ENCODE measurements around the gene ANK2. TPM values are rescaled to one million over a fixed set of nuclear protein-coding genes. Genes with fewer than 3 reads are reported as not detected.

The ANK2 gene
- total RNA-seq, 1 experiment from 2014 or later: 5.5 TPM

DNA sequence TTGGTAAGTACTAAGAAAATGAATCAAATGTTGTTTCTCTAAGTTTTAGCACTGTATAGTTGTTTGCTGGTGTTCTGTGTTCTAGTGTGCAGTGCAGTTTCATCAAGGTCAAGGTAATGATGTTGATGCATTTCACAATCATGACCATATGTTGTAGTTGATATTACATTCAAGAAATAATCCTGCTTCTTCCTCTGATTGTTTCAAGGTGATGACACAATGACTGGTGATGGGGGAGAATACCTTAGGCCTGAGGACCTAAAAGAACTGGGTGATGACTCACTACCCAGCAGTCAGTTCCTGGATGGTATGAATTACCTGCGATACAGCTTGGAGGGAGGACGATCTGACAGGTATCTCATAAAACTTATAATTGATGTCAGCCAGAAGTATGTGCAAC, 261.6 kb downstream of the ANK2 start:
- ChIA-PET POLR2A (no interaction called here), CTCF (no interaction called here)
- no TSS peak for BruUV-seq (replicated peaks)
- DNase-seq (ENCODE audit: low read depth, low spot score) (no peak), ATAC-seq (no peak)
- in situ Hi-C loops (cut with HindIII; ENCODE audit: low pct_unique_long_range_greater_than_20kb, low sequenced_read_pairs): no loop called here
- no peak overlapping the region for H3K27ac ChIP-seq (ENCODE audit: low read length)
- H3K9me3 ChIP-seq (ENCODE audit: control insufficient read depth, insufficient read depth, low read depth, low read length): no peaks in the 10 kb centered on the region
- TF ChIP-seq SIN3A (IDR thresholded peaks at IDR 0.05; ENCODE audit: borderline replicate concordance, insufficient read depth, low read depth, low read length) (no peak), TCF7L2 (IDR thresholded peaks at IDR 0.05; ENCODE audit: low read depth, low read length) (no peak), POLR2AphosphoS5 (IDR thresholded peaks at IDR 0.05; ENCODE audit: low read depth, low read length) (no peak)
- TF ChIP-seq, protein P1, sequence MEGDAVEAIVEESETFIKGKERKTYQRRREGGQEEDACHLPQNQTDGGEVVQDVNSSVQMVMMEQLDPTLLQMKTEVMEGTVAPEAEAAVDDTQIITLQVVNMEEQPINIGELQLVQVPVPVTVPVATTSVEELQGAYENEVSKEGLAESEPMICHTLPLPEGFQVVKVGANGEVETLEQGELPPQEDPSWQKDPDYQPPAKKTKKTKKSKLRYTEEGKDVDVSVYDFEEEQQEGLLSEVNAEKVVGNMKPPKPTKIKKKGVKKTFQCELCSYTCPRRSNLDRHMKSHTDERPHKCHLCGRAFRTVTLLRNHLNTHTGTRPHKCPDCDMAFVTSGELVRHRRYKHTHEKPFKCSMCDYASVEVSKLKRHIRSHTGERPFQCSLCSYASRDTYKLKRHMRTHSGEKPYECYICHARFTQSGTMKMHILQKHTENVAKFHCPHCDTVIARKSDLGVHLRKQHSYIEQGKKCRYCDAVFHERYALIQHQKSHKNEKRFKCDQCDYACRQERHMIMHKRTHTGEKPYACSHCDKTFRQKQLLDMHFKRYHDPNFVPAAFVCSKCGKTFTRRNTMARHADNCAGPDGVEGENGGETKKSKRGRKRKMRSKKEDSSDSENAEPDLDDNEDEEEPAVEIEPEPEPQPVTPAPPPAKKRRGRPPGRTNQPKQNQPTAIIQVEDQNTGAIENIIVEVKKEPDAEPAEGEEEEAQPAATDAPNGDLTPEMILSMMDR (IDR thresholded peaks at IDR 0.05): no peak
- TF ChIP-seq, protein P2, sequence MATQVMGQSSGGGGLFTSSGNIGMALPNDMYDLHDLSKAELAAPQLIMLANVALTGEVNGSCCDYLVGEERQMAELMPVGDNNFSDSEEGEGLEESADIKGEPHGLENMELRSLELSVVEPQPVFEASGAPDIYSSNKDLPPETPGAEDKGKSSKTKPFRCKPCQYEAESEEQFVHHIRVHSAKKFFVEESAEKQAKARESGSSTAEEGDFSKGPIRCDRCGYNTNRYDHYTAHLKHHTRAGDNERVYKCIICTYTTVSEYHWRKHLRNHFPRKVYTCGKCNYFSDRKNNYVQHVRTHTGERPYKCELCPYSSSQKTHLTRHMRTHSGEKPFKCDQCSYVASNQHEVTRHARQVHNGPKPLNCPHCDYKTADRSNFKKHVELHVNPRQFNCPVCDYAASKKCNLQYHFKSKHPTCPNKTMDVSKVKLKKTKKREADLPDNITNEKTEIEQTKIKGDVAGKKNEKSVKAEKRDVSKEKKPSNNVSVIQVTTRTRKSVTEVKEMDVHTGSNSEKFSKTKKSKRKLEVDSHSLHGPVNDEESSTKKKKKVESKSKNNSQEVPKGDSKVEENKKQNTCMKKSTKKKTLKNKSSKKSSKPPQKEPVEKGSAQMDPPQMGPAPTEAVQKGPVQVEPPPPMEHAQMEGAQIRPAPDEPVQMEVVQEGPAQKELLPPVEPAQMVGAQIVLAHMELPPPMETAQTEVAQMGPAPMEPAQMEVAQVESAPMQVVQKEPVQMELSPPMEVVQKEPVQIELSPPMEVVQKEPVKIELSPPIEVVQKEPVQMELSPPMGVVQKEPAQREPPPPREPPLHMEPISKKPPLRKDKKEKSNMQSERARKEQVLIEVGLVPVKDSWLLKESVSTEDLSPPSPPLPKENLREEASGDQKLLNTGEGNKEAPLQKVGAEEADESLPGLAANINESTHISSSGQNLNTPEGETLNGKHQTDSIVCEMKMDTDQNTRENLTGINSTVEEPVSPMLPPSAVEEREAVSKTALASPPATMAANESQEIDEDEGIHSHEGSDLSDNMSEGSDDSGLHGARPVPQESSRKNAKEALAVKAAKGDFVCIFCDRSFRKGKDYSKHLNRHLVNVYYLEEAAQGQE (IDR thresholded peaks at IDR 0.05; ENCODE audit: insufficient read depth in 1 of 2, low read depth in 2 of 2, low read length in 1 of 2): no peak
- H3K27me3 ChIP-seq (ENCODE audit: control insufficient read depth, insufficient read depth, low read length): no peaks in the 10 kb centered on the region; the same call in 1 of the 2 replicates
- intact Hi-C loops (cut with micrococcal nuclease; ENCODE audit: unreplicated experiment): no loop called here
- no peaks in the 10 kb centered on the region for H3K36me3 ChIP-seq (ENCODE audit: control insufficient read depth, insufficient read depth, low read length)
- no peak overlapping the region for H3K4me3 ChIP-seq (ENCODE audit: low read depth in 2 of 2, low read length in 2 of 2)
- H3K4me1 ChIP-seq (ENCODE audit: control insufficient read depth, insufficient read depth, low read length): no peaks in the 10 kb centered on the region

DNA sequence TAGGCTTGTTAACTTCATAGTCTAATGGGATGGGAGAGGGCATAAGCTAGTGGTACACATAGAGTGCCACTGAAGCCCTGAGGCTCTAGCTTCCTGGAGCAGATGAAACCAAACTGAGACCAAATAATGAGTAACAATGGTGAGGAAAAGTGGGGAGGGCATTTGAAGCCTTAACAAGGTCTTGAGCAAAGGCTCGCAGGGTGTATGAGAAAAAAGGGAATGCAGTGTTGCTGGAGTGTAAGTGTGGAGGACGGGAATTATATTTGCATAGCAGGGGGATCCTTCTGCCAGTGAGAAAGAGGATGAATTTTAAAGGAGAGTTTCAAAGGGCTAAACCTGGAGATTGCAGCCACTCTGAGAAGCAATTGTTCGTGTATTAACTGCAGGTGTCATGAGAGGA, 263.1 kb downstream of the ANK2 start:
- H3K27ac ChIP-seq (ENCODE audit: low read length): no peak overlapping the region
- in situ Hi-C loops (cut with HindIII; ENCODE audit: low pct_unique_long_range_greater_than_20kb, low sequenced_read_pairs) (no loop called here), intact Hi-C loops (cut with micrococcal nuclease; ENCODE audit: unreplicated experiment) (no loop called here)
- ATAC-seq (no peak), DNase-seq (ENCODE audit: low read depth, low spot score) (no peak)
- H3K4me1 ChIP-seq (ENCODE audit: control insufficient read depth, insufficient read depth, low read length): no peaks in the 10 kb centered on the region
- no peaks in the 10 kb centered on the region; the same call in 1 of the 2 replicates for H3K27me3 ChIP-seq (ENCODE audit: control insufficient read depth, insufficient read depth, low read length)
- no TSS peak for BruUV-seq (replicated peaks)
- no peaks in the 10 kb centered on the region for H3K9me3 ChIP-seq (ENCODE audit: control insufficient read depth, insufficient read depth, low read depth, low read length)
- H3K36me3 ChIP-seq (ENCODE audit: control insufficient read depth, insufficient read depth, low read length): no peaks in the 10 kb centered on the region
- ChIA-PET CTCF (interaction anchor here (0.7 kb wide), 1 partner anchor 249 kb away, joined by 3 read pairs; no protein-coding TSS in a partner anchor), POLR2A (no interaction called here)
- TF ChIP-seq, protein P1 (IDR thresholded peaks at IDR 0.05): no peak
- TF ChIP-seq, protein P2 (IDR thresholded peaks at IDR 0.05; ENCODE audit: insufficient read depth in 1 of 2, low read depth in 2 of 2, low read length in 1 of 2): no peak
- no peak for TF ChIP-seq POLR2AphosphoS5 (IDR thresholded peaks at IDR 0.05; ENCODE audit: low read depth, low read length)
- no peak for TF ChIP-seq SIN3A (IDR thresholded peaks at IDR 0.05; ENCODE audit: borderline replicate concordance, insufficient read depth, low read depth, low read length)
- TF ChIP-seq TCF7L2 (IDR thresholded peaks at IDR 0.05; ENCODE audit: low read depth, low read length): no peak
- no peak overlapping the region for H3K4me3 ChIP-seq (ENCODE audit: low read depth in 2 of 2, low read length in 2 of 2)

Data from Panc1 (cell line).